Head of caudate nucleus (tissue), 42 donors: ENCODE results near the gene SPRYD3.
"Not testable (repeated sequence)": the region's sequence is repeated elsewhere in the genome, so short reads cannot be mapped to it uniquely, and the experiment has no call there.

Source experiments
- DNase-seq, 42 donors: peaks; one replicate each; pipeline versions ENCODE4 v3.0.0 to v3.0.0-alpha.2; 2020 to 2021; ENCODE audit warnings: mixed read lengths in 7 of 42
- intact Hi-C: fragments of 100-400 bp; cut with DNase I; formaldehyde crosslinking; loops from one replicate; pipeline ENCODE4 v1.15.0; 2022

SPRYD3 gene

GRCh38 chr12:53048033-53048779 lies 31.0 kb downstream of the SPRYD3 start:
- DNase-seq: peak in 39 of 42 donors; percentile 44 to 86 (median 66)
- intact Hi-C loops: loop anchor here (5.0 kb wide), 2 partner anchors 41 to 134 kb away; partner anchors contain the start of genes CSAD, EIF4B and ZNF740

- DNase-seq: peak in 40 of 42 donors; percentile 50 to 89 (median 74)
Observed at GRCh38 chr12:53047221-53048032, 31.8 kb downstream of the SPRYD3 start.

GRCh38 chr12:53046655-53047220 lies 32.5 kb downstream of the SPRYD3 start:
- intact Hi-C loops: loop anchor here (5.0 kb wide), 2 partner anchors 39 to 136 kb away; partner anchors contain the start of genes CSAD, EIF4B and ZNF740
- peak in 38 of 42 donors; percentile 71 to 95 (median 86) for DNase-seq

More at GRCh38 chr12:53047221-53048032, 31.8 kb downstream of the SPRYD3 start:
- intact Hi-C loops: loop anchor here (5.0 kb wide), 2 partner anchors 40 to 135 kb away; partner anchors contain the start of genes CSAD, EIF4B and ZNF740

- intact Hi-C loops: loop anchor here (5.0 kb wide), 2 partner anchors 38 to 137 kb away; partner anchors contain the start of genes CSAD, EIF4B and ZNF740
- peak in 2 of 42 donors; percentile 5 to 35 for DNase-seq
Observed at GRCh38 chr12:53045696-53046045, 33.5 kb downstream of the SPRYD3 start.

GRCh38 chr12:53044896-53045695 lies 34.1 kb downstream of the SPRYD3 start:
- intact Hi-C loops: loop anchor here (5.0 kb wide), 2 partner anchors 38 to 137 kb away; partner anchors contain the start of genes CSAD, EIF4B and ZNF740
- peak in 3 of 42 donors; percentile 4 to 39 (median 20) for DNase-seq

DNA sequence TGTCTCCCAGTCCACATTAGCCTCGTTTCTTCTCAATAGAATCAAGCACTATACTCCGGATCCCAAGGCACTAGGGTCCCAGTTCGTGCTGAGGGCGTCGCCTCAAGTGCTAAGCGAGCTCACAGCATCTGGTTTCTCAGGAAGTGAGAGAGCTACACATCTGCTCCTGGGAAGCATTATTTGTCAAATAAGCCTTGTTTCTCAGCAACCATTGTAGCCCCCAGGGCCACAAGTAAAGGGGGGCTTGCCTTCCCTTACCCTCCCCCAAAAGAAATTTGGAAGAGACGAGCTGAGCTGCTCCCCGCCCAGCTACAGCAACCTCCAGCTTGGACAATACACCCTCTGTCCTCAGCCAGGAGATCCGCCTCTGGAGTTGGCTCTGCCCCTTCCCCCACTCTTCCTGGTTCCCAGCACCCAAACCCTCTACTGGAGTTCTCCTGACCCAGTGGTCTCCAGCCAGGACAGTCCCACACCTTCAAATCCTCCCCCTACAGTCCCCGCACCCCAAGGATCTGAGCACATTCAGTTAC lies 35.1 kb downstream of the SPRYD3 start:
- intact Hi-C loops: no loop called here
- DNase-seq: peak in 39 of 42 donors; percentile 38 to 87 (median 73)

DNA sequence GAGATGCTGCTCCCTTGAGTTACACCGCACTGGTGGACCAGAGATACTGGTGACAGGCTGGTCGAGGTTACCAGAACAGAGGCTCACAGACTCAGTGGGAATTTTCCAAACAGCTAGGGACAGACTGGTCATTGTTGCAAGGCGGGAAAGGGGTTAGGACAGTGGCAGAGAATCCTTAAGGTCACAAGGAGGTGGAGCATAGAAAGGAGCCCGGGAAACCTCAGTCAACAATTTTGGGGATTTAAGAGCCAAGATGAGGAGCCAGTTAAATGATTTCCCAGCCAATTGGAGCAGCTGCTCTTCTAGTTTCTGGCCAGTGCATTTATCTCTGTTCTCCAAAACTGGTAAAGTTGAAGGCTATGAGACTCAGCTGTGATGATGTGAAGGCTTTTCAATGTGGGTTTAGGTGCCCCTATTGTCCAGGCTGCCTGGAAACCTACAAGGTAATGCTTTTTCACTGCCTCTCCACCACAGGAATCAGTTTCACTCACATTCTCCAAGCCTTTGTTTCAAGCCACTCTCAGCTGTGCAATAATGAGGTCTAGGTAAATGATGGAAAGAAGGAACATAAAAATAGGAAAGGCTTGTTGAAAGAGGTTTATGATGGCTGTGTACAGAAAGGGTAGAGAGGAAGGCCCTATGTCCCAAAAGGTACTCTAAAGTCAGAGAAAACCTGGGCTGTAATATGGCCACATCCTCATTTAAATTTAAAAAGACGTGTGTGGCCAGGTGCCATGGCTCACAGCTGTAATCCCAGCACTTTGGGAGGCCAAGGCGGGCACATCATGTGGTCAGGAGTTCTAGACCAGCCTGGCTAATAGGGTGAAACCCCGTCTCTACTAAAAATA lies 36.4 kb downstream of the SPRYD3 start:
- peak in 3 of 42 donors; percentile 20 to 42 (median 25) for DNase-seq
- intact Hi-C loops: no loop called here

- DNase-seq: peak in 1 of 42 donors; percentile 32
- intact Hi-C loops: no loop called here
Observed at GRCh38 chr12:53039851-53040250, 39.3 kb downstream of the SPRYD3 start.

- intact Hi-C loops: no loop called here
- no peak for DNase-seq
Observed at GRCh38 chr12:53036802-53037201, 42.4 kb downstream of the SPRYD3 start.

GRCh38 chr12:53034459-53034858 lies 44.7 kb downstream of the SPRYD3 start:
- no peak for DNase-seq

DNA sequence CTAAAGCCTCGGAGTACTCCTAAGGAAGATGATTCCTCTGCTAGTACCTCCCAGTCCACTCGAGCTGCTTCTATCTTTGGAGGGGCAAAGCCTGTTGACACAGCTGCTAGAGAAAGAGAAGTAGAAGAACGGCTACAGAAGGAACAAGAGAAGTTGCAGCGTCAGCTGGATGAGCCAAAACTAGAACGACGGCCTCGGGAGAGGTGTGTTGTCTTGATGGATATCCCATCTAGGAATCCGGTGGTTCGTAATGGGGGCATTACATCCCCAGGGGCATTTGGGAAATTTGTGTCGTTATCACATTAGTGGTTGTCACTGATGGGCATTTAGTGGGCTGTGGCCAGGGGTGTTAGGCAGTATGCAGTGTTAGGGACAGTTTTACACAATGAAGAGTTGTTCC lies 45.4 kb downstream of the SPRYD3 start:
- peak in 1 of 42 donors; percentile 27 for DNase-seq

More at GRCh38 chr12:53034459-53034858, 44.7 kb downstream of the SPRYD3 start:
- intact Hi-C loops: no loop called here

GRCh38 chr12:53031616-53032015 lies 47.6 kb downstream of the SPRYD3 start:
- no peak for DNase-seq
- intact Hi-C loops: no loop called here

More for the DNA sequence above, 45.4 kb downstream of the SPRYD3 start:
- intact Hi-C loops: not testable (repeated sequence)

GRCh38 chr12:53027014-53027413 lies 52.2 kb downstream of the SPRYD3 start:
- intact Hi-C loops, DNase-seq: not testable (repeated sequence)

- intact Hi-C loops: no loop called here
- no peak for DNase-seq
Observed at GRCh38 chr12:53025250-53025649, 53.9 kb downstream of the SPRYD3 start.

- intact Hi-C loops: no loop called here
Observed at GRCh38 chr12:53014709-53015108, 64.5 kb downstream of the SPRYD3 start.

More at GRCh38 chr12:53014709-53015108, 64.5 kb downstream of the SPRYD3 start:
- DNase-seq: no peak
